ENCODE measurements around the gene PSAT1.
"Not testable (repeated sequence)": the region's sequence is repeated elsewhere in the genome, so short reads cannot be mapped to it uniquely, and the experiment has no call there.

The PSAT1 gene

DNA sequence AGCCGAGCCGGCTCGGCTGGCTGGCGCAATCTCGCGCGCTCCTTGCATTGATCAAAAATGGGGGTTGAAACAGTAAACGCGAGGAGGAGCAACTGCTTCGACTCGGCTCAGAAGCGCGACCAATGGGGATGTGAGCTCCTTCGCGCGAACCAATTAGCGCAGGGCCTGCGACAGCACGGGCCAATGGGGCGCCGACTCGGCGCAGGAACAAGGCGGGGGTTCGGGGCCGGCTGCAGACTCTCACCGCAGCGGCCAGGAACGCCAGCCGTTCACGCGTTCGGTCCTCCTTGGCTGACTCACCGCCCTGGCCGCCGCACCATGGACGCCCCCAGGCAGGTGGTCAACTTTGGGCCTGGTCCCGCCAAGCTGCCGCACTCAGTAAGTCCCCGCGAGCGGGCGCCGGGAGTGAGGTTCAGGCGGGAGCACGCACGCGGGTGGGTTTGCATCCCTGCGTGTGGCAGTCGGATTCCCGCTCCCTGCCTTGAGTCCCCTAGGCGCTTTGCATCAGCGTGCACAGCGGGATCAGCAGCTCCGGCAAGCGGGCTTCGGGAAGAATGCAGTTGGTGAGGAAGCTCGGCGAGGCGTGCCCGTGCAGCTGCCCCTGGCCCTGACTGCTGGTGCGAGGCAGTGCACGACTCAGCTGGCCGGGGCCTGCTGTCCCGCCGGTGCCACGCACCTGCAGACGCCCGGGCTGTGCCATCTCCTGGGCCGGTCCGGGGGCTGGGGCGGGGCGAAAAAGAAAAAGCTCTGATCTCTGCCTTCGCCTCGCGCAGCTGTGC lies at the start of gene PSAT1:
TSS of gene PSAT1 (plus strand) at position 233 of the 779 bp plus-strand sequence. CDS start at position 319, 86 bp downstream.
- DNase-seq, result peak; percentile 95

DNA sequence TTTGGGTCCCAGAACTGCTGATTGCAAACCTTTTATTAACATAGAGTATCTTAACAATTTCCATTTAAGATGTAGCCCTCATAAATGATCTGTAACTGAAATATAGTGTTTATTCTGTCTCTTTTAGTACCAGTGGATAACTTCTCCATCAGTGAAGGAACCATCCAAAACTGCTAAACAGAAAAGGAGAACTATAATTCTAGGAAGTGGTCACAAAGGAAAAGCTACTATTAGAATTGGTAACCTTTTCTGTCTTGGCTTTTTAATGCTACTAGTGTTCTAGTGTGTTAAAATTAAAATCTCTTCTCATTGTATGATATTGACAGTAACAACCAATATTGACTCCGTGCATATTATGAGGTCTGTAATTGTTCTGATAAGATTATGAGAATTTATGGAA lies 48.3 kb upstream of the PSAT1 start:
- DNase-seq, result no peak

DNA sequence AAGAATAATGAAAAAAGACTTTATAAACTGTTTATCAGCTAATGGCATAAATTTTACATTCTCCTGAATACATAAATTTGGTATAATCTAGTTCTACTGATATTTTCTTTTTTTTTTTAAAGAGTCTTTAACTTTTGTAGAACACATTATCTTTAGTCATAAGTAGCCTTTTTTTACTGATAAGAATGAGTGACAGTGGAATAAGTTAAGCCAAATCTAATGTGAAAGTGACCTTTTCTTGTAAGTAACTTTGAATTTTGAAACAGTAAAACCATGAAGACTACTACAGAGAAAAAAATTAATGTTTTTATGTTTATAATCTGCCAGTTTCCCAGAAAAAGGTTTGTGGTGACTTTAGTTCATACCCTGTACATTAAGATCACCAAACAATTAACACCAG lies 47.4 kb upstream of the PSAT1 start:
- no peak for DNase-seq

DNA sequence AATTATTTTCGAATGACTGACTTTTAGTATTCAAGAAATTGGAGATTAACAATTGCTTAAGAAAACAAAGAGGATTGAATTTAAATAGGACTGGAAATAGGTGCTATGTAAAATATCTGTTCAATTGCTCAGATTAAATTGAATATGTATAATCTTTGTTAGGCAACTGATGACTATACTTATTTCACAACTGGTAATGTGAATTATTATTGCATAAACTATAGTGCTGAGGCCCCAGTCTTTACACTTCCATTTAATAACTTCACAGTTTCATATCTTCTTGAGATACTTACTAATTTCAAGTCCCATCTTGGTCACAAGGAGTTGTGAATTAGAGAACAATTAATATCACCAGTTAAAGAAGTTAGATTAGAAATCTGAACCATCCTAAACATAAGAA lies 44.3 kb upstream of the PSAT1 start:
- DNase-seq, result no peak

DNA sequence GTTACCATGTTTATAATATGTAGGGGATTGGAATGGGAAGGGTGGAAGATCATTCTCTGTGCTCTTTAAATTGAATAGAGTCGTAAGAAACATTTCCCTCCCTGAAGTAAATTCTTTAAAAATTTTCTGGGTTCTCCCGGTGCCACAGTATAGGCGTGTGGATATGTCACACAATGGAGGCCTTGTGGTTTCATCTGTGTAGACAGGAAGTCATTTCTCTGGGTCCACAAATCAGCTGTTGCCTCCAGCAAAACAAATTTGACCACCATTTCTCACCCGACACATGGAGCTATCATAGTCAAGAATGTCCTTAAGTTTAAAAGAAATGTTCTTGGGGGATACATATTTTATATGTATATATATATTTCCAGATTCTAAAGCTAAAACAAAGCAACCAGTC lies 43.6 kb upstream of the PSAT1 start:
- DNase-seq, result no peak

DNA sequence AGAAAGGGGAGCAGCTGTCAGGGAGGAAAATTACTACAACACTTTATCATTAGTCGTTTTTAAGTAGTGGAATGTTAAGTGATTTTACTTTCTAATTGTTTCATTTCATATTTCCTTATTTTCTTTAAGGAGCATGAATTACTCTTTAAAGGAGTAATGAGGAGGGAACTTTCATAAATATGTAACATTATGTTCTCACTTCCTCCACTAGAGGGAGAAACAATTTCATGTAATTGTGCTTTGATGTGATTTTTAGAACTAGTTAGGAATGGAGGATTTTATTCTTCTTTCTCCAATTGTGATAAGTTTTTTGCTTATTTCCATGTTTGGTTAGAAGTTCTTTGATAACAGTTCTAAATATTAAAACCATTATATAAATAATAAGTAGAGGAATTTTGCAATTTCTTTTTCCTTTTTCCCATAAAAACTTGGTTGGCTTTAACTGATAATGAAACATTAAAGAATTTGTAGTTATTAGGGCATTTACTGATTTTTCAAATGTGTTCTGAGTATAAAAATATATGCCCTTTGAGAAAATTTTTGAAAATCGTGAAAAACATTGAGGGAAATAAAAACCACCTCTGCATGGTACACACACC lies 35.4 kb upstream of the PSAT1 start:
- peak; percentile 17 for DNase-seq

DNA sequence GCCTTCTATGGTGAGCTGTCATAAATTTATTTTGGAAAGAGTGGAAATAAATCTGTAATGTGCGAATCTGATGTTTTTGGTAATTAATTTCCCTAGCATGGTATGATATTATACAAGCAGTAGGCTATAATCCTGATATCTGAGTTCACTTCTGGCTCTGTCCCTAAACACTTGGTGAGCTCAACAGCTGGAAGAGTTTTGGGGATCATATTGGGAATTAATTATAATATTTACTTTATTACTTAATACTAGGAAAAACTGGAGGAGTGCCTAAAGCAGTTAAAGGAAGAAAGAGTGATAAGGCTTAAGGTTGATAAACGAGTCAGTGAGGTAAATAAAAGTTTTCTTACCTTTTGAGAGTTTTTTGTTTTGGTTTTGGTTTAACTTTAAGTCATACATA lies 34.3 kb upstream of the PSAT1 start:
- no peak for DNase-seq

DNA sequence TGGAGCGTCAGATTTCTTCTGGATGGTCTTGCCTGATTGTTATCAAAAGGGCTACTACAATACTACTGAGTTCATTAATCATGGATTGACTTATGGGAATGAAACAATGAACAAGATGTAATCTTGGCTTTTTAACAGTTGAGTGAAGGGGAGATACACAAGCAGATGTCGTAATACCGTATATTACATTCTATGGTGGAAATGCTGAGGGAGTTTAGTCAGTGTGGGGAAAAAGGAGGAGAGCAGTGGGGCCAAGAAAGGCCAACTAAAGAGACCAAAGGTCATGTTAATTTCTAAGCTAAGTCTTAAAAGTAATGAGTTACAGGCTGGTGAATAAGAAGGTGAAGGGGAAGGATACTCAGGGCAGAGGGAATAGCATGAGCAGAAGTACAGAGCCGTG lies 29.0 kb upstream of the PSAT1 start:
- no peak for DNase-seq

DNA sequence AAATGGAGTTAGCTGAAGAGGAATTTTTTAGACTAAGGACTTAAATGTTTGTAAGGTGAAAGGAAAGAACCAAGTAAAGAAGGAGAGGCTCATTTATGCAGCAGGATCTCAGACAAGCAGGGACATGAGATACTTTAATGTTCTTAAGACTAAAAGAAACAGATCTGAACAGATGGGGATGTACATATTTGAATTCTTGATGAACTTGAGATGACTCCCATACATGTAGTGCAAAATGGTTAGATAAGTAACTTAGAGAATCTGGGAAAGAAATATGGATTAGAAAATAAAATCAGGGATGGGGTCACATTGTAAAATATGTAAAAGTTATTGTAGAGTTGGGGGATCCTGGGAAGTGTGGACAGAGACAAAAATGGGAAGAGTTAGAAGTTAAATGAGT lies 27.1 kb upstream of the PSAT1 start:
- DNase-seq, result no peak

DNA sequence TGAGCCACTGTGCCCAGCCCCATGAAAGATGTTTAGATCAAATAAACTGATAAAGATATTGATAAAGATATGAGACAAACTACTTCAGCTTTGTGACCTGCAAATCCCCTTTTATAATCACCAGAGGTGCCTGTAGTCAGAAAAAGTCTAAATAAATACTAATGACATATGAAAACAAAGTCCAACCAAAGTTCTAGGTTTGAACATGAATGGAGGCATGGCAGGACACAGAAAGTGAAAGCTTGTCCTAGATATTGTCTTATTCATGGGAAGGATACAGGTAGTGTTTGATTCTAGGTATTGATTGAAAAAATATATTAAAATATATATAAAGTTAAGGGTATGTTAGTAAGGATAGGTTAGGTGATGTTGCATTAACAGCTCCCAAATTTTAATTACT lies 24.6 kb upstream of the PSAT1 start:
- no peak for DNase-seq

DNA sequence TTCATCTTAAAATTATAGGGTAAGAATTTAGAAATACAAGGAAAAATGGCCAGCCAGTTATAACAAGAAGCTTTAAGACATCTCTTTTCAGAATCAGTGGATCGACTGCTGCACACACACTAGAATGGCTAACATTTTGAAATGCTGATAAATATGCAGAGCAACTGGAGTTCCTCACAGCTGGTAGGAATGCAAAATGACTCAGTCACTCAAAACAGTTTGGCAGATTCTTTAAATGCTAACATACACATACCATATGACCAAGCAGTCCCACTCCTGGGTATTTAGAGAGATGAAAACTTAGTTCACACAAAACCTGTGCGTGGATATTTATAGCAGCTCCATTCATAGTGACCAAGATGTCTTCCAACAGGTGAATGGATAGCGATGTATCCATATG lies 23.2 kb upstream of the PSAT1 start:
- no peak for DNase-seq

DNA sequence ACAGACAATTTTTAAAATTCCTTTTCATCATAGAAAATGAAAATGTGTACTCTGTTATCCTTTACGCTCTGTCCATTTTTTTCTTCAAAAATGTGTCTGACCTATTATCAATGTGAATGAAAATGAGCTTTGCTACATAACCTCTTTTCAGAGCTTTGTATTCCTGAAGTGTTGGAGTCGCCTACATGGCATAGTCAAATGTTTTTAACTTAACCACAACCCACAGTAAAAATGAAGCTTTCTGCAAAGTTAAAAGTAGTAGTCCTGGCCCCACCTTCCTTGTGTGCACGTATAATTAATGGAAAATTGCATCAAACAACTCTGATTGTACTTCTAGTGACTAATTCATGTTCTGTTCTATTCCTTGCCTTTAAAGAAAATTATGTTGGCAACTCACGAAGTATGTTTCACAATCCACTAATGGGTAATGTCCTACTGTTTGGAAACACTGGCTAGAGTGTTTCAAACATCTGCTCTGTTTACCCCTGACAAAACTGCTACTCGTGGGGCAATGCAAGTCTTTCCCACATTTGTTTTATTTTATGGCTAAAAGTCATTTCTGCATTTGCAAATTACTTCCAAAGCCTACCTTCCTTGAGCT lies 18.6 kb upstream of the PSAT1 start:
- DNase-seq, result no peak

DNA sequence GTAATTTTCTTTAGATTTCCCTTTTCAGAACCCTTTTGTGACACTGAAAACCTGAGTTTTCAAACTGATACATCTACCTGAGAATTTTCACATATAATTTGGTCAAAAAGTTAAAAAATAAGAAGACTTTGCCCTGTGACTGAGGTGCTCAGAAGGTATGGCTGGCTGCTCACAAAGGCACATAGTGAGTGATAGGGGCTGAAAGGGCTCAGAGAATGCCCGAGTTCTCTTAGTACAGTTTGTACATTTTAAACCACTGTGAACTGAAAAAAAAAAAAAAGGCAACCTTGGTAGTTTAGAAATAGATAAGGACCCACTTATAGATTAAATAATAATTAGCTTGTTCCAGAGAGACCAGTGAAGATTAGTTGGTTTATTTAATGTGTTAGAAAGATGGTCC lies 18.1 kb upstream of the PSAT1 start:
- DNase-seq, result no peak

DNA sequence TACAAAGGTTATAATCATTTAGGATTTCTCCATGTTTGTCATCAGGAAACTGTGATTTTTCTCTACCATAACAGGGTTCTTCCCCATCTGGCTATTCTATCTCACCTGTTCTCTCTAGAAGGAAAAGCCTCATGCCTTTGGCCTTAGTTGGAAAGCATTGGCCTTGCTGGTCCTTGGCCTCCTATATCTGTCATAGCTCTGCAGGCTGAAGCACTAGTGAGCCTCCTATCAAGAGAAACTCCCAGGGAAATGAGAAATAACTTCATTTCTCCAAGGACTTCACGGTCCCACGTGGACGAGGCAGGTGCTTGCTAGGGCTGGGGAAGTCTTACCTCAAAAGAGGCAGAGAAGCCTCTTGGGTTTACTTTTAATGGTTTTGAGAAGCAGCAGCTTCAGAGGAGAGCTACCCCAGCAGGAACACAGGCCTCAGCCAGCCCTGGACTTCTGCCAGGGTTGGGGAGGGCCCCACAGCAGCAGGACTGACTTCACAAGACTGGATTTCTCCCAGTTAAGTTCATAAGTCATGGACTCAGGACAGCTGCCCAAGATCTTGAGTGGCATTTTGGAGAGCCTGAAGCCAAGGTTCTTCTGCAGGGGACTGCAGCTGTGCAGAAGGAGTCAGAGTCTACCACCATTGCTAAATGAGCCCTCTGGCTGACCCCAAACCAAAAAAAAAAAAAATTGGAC lies 15.8 kb upstream of the PSAT1 start:
- no peak for DNase-seq

DNA sequence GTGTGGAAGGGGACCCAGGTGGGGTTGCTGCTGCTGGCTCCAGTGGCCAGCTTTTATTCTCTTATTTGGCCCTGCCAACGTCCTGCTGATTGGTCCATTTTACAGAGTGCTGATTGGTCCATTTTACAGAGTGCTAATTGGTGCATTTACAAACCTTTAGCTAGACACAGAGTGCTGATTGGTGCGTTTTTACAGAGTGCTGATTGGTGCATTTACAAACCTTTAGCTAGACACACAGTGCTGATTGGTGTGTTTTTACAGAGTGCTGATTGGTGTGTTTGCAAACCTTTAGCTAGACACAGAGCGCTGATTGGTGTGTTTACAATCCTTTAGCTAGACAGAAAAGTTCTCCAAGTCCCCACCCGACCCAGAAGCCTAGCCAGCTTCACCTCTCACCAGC lies 12.7 kb upstream of the PSAT1 start:
- not testable (repeated sequence) for DNase-seq

DNA sequence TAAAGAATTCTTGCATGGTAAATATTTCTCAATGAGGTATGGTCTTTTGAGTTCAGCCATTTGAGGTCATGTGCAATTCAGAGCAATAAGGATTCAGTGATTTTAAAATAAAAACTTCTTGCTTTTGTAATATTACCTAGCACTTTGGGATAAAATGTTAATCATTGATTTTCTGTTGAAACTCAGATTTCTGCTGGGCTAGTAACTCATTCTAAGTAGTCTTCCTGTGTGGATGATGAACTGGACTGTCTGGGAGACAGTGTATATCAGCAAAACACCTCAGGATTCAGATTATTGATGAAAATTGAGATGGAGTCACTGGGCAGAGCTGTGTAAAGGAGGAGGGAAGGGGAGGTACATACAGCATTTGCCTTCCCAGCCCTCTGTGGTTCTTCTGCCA lies 10.8 kb upstream of the PSAT1 start:
- no peak for DNase-seq

DNA sequence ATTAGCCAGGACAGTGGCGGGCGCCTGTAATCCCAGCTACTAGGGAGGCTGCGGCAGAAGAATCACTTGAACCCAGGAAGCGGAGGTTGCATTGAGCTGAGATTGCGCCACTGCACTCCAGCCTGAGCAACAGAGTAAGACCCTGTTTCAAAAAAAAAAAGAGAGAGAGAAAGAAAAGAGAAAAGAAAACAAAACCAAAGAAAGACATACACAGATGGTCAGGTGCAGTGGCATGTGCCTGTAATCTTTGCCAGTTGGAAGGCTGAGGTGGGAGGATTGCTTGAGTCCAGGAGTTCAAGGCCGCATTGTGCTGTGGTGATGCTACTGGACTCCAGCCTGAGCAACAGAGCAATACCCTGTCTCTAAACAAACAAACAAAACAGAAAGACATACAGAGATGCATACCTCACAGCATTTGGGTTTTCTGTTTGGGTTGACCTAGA lies 10.0 kb upstream of the PSAT1 start:
- no peak for DNase-seq

DNA sequence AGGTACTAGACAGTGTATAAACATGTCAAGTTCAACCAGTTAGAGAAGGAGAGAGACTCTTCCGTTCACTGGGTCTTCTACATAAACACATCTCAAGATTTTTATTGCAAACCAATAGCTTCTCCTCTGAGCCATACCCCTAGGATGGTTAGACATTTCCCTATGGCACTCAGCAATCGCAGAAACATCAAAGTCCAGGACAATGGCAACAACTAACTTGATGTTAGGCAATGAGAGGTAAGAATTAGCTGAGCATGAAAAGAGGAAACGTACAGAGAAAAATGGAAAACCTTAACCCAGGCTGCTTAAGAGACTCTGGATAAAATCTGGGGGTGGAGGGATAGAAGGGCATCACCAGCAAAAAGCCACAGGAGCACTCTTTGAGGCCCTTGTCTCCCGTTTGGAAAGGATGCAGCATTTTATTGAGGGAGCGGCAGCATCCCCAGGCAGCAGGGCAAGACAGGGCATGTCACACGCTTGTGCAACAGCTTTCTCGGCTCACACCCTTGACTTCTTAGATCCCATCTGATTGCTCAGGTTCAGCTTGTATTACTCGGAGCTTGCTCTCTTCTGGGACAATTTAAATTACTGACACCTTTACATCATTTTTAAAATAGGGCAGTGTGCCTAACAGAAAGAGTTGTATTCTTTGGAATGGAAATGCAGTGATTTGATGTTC lies 8.6 kb upstream of the PSAT1 start:
- no peak for DNase-seq

DNA sequence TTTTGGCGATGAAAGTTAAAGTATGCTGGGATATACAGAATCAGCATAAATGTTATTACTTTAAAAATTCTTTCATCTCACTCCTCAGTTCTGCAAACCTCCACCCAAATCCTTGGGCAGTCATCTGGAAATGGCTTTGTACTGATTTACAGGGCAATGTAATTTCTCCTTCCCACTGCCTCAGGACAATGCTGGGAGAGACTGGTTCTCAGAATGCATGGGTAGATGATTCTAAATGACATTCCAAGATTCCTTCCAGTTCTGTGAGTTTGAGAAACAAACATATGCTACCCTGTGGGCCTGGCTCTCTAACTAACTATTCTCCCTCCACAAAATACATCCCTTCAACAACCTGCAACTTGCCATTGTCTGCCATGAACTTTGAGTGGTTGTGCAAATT lies 7.5 kb upstream of the PSAT1 start:
- no peak for DNase-seq

DNA sequence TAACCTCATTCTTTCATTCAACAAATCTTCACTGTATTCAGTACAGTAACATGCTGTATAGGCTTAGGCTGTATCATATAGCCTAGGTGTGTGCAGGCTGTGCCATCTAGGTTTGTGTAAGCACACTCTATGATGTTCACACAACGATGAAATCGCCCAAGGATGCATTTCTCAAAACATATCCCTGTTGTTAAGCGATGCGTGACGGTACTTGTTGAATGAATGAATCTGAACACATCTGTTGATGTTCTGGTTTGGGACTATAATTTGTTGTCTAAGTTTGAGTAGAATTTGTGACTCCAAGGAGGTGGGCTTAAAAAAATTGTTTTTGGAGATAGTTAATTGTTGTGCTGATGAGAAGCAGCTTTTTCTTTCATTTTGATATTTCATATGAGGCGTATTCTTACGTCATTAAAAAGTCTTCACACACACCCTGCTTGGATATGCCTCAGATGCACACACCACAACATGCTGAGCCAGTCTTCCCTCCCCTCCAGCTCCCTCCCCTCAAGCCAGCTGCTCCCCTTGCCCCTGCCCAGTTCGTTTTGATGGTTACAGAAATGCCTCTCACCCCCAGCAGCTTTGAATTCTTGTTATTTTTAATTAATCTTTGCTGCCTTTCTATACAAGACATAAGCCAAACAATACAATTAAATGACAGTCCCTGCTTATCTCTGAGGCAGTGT lies 5.5 kb upstream of the PSAT1 start:
- no peak for DNase-seq

DNA sequence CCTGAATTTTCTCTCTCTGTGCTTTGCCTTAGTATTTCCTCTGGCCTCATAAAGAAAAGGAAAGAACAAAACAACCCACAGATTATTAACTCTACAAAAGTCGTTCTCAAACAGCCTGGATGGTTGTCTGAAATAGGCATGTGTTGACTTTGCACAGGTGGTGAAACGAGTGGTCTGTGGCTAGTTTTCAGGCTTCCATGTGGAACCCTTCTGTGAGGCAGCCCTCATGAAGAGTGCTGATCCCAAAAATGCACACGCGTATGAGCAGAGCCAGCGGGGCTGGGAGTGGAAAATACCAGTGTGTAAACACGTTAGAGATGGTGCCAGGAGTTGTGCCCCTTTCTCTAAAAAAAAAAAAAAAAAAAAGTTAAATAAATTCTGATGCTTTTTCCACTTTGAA lies 4.9 kb upstream of the PSAT1 start:
- DNase-seq, result no peak

DNA sequence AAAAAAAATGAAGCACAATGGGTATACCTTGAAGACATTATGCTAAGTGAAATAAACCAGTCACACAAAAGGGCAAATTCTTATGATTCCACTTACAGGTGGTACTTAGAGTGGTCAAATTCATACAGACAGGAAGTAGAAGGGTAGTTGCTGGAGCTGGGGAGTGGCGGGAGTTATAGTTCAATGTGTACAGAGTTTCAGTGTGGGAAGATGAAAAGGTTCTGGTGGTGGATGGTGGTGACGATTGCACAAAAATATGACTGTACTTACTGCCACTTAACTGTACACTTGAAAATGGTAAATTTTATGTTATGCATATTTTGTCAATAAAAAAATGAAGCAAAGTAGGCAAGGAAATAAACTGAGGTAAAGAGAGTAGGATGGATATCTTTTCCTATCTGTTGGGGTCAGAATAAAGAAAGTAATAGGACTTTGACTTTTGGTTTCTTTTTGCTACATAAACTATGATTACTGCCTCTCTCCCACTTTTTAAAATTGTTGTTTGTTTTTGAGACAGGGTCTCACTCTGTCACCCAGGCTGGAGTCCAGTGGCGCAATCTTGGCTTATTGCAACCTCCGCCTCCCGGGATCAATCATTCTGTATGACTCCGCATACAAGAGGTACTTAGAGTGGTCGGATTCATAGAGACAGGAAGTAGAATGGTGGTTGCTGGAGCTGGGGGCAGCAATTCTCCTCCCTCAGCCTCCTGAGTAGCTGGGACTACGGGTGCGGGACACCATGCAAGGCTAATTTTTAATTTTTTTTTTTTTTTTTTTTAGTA lies 4.0 kb upstream of the PSAT1 start:
- no peak for DNase-seq

Data from NCI-H1092 (cell line).